ENCODE results near the gene SERTAD3.
"Not testable (repeated sequence)": the region's sequence is repeated elsewhere in the genome, so short reads cannot be mapped to it uniquely, and the experiment has no call there.

The SERTAD3 gene

DNA sequence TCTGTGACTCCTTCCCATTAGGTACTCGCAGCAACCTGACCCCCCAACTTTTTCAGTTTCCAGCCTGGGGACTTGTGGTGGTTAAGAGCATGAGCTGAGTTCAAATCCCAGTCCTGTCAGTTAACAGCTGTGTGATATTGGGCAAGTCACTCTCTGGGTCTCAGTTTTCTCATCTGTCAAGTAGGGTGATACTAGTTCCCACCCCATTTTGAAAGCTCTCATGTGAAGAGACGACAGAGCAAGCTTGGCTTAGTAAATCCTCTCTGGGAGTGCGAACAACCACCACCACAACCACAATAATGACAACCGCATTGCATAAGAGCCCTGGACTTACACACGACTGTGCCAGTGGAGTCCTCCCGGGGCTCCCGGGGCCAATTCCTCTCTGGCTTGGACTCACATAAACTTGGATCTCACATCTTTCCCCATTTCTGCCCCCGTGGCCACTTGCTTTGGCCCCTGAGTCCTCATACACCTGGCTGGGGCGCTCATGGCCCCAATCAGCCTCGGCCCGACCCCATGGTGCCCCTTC is 21.0 kb upstream of the SERTAD3 start:
- peak; percentile 63 for DNase-seq (ENCODE audit: low read depth, low spot score)
- peak overlapping the region; percentile 70 for H3K4me3 ChIP-seq (ENCODE audit: low read depth, low read length)
- TF ChIP-seq, protein P1, sequence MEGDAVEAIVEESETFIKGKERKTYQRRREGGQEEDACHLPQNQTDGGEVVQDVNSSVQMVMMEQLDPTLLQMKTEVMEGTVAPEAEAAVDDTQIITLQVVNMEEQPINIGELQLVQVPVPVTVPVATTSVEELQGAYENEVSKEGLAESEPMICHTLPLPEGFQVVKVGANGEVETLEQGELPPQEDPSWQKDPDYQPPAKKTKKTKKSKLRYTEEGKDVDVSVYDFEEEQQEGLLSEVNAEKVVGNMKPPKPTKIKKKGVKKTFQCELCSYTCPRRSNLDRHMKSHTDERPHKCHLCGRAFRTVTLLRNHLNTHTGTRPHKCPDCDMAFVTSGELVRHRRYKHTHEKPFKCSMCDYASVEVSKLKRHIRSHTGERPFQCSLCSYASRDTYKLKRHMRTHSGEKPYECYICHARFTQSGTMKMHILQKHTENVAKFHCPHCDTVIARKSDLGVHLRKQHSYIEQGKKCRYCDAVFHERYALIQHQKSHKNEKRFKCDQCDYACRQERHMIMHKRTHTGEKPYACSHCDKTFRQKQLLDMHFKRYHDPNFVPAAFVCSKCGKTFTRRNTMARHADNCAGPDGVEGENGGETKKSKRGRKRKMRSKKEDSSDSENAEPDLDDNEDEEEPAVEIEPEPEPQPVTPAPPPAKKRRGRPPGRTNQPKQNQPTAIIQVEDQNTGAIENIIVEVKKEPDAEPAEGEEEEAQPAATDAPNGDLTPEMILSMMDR (IDR thresholded peaks at IDR 0.05; ENCODE audit: low read depth, low read length), result no peak
- in situ Hi-C loops (cut with HindIII; ENCODE audit: low sequenced_read_pairs), result no loop called here

DNA sequence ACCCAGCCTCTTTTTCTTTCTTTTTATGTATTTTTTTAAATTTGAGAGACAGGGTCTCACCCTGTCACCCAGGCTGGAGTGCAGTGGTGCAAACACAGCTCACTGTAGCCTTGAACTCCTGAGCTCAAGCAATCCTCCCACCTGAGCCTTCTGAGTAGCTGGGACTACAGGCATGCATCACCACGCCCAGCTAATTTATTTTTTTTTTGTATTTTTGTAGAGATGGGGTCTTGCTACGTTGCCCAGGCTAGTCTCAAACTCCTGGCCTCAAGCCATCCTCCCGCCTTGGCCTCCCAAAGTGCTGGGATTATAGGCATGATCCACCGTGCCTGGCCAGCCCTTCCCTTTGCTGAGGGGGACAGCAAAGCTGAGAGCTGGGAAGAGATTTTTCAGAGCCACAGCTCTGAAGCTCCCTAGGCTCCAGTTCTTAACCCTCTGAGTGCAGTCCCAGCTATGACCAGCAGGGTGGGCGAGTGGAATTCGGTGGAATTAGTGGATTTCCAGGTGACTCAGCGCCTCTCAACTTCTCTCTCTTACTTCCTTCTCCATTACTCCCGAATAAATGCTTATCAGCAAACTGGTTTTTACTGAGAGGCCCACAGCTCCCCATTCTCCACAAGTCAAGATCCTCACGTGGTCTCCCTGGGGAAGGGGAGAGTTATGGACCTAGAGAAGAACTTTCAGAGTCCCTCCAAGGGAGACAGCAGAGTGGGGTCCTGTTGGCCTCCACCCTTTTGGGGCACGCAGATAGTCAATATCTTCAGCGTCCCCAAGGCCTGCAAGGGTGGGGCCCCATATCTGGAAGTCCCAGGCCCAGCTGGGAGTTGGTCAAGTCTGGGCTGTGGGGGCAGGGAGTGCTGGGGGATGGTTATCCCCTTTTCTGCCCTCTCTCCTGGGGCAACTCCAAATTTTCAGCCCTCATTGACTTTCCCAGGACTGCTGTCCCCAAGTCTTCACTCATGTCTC is 20.2 kb upstream of the SERTAD3 start:
- TF ChIP-seq, protein P1 (IDR thresholded peaks at IDR 0.05; ENCODE audit: low read depth, low read length), result peak; percentile 87
- DNase-seq (ENCODE audit: low read depth, low spot score), result peak; percentile 85
- in situ Hi-C loops (cut with HindIII; ENCODE audit: low sequenced_read_pairs), result no loop called here
- peak overlapping the region; percentile 70 for H3K4me3 ChIP-seq (ENCODE audit: low read depth, low read length)

DNA sequence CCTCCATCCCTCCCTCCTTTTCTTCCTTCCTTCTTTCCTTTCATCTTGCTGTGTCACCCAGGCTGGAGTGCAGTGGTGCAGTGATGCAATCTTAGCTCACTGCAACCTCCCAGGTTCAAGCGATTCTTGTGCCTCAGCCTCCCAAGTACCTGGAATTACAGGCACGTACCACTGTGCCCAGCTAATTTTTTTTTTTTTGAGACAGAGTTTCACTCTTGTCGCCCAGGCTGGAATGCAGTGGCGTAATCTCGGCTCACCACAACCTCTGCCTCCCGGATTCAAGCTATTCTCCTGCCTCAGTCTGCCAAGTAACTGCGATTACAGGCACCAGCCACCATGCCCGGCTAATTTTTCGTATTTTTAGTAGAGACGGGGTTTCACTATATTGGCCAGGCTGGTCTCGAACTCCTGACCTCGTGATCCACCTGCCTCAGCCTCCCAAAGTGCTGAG is 19.5 kb upstream of the SERTAD3 start:
- in situ Hi-C loops (cut with HindIII; ENCODE audit: low sequenced_read_pairs); H3K4me3 ChIP-seq (ENCODE audit: low read depth, low read length); DNase-seq (ENCODE audit: low read depth, low spot score): not testable (repeated sequence)

DNA sequence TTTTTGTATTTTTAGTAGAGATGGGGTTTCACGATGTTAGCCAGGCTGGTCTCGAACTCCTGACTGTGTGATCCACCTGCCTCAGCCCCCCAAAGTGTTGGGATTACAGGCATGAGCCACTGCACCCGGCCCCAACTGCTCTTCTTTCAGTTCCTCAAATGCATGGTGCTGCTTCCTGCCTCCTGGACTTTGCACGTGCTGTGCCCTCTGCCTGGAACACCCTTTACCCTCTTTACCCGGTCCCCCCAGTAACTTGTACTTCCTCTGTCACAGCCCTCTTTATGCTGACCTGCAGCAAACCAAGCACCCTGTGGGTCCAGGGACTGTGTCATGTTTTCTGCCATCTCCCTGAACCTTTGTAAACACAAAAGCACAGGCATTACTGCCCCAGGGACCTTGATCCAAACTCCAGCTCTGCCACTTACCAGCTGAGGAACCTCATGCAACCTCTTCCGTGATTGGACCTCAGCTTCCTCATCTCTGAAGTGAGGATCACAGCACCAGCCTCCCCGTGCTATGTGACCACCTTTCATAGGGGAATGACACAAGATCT is 17.6 kb upstream of the SERTAD3 start:
- no peak for DNase-seq (ENCODE audit: low read depth, low spot score)
- TF ChIP-seq, protein P1 (IDR thresholded peaks at IDR 0.05; ENCODE audit: low read depth, low read length), result no peak
- in situ Hi-C loops (cut with HindIII; ENCODE audit: low sequenced_read_pairs), result no loop called here
- H3K4me3 ChIP-seq (ENCODE audit: low read depth, low read length), result no peak overlapping the region

DNA sequence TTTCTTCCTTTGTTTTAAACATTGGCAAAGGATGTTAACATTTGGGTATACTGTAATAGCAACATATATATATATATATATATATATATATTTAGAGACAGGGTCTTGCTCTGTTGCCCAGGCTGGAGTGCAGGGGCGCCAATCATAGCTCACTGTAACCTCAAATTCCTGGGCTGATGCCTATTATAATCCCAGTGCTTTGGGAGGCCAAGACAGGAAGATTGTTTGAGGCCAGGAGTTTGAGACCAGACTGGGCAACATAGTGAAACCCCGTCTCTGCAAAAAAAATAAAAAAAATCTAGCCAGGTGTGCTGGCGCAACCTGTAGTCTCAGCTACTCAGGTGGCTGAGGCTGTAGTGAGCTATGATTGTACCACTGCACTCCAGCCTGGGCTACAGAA is 16.1 kb upstream of the SERTAD3 start:
- TF ChIP-seq, protein P1 (IDR thresholded peaks at IDR 0.05; ENCODE audit: low read depth, low read length), result no peak
- no peak for DNase-seq (ENCODE audit: low read depth, low spot score)
- H3K4me3 ChIP-seq (ENCODE audit: low read depth, low read length), result no peak overlapping the region
- in situ Hi-C loops (cut with HindIII; ENCODE audit: low sequenced_read_pairs), result no loop called here

DNA sequence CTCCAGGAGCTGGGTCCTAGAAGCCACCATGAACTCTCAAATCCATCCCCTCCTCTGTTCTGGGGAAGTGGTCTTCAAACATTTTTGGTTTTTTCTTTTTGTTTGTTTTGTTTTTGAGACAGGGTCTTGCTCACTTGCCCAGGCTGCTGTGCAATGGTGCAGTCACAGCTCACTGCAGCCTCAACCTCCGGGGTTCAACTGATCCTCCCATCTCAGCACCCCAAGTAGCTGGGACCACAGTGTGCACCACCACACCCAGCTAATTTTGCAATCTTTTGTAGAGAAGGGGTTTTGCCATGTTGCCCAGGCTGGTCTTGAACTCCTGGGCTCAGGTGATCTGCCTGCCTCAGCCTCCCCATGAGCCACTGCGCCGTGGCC is 14.5 kb upstream of the SERTAD3 start:
- H3K4me3 ChIP-seq (ENCODE audit: low read depth, low read length), result no peak overlapping the region
- DNase-seq (ENCODE audit: low read depth, low spot score), result no peak
- in situ Hi-C loops (cut with HindIII; ENCODE audit: low sequenced_read_pairs), result no loop called here
- TF ChIP-seq, protein P1 (IDR thresholded peaks at IDR 0.05; ENCODE audit: low read depth, low read length), result no peak

Measured in astrocyte of the spinal cord (primary cell).